SK-N-SH treated with all-trans-retinoic acid at 6 μM for 48 hours (cell line): ENCODE results near the gene VSIR.

Source experiments
- GLIS3 ChIP-seq: fragments of 250-450 bp; sonication (Bioruptor Pico); IDR thresholded peaks from 2 replicates; pipeline ENCODE4 v1.5.0; 2020; ENCODE audit warnings: mild to moderate bottlenecking, moderate library complexity
- OSR1 ChIP-seq: fragments of 250-450 bp; sonication (Bioruptor Pico); IDR thresholded peaks from 2 replicates; pipeline ENCODE4 v1.8.0; 2022; ENCODE audit warnings: moderate library complexity, mild to moderate bottlenecking, inconsistent platforms
- PATZ1 ChIP-seq: fragments of 250-450 bp; sonication (Bioruptor Pico); IDR thresholded peaks from 2 replicates; pipeline ENCODE4 v1.8.0; 2020; ENCODE audit warnings: mild to moderate bottlenecking, moderate library complexity, borderline replicate concordance
- PPARA ChIP-seq: fragments of 250-450 bp; sonication (Bioruptor Pico); IDR thresholded peaks from 2 replicates; pipeline ENCODE4 v1.5.0; 2020; ENCODE audit warnings: mild to moderate bottlenecking, borderline replicate concordance
- RARB ChIP-seq: fragments of 250-450 bp; sonication (Bioruptor Pico); IDR thresholded peaks from 2 replicates; pipeline ENCODE4 v1.8.0; 2021; ENCODE audit warnings: mild to moderate bottlenecking, moderate library complexity
- TOX ChIP-seq: fragments of 250-450 bp; sonication (Bioruptor Pico); IDR thresholded peaks from 2 replicates; pipeline ENCODE4 v1.8.0; 2021; ENCODE audit warnings: mild to moderate bottlenecking, moderate library complexity, borderline replicate concordance
- ZC3H10 ChIP-seq: fragments of 250-450 bp; sonication (Bioruptor Pico); IDR thresholded peaks from 2 replicates; pipeline ENCODE4 v1.5.1; 2021; ENCODE audit warnings: mild to moderate bottlenecking, moderate library complexity
- ZNF70 ChIP-seq: fragments of 450-650 bp; formaldehyde crosslinking; IDR thresholded peaks from 2 replicates; pipeline ENCODE4 v1.5.0; 2020; ENCODE audit warnings: mild to moderate bottlenecking, moderate library complexity
- TF ChIP-seq, protein P1 (sequence below): fragments of 250-450 bp; sonication (Bioruptor Pico); IDR thresholded peaks from 2 replicates; pipeline ENCODE4 v1.5.1; 2020; ENCODE audit warnings: low read depth, mild to moderate bottlenecking, moderate library complexity

DNA sequence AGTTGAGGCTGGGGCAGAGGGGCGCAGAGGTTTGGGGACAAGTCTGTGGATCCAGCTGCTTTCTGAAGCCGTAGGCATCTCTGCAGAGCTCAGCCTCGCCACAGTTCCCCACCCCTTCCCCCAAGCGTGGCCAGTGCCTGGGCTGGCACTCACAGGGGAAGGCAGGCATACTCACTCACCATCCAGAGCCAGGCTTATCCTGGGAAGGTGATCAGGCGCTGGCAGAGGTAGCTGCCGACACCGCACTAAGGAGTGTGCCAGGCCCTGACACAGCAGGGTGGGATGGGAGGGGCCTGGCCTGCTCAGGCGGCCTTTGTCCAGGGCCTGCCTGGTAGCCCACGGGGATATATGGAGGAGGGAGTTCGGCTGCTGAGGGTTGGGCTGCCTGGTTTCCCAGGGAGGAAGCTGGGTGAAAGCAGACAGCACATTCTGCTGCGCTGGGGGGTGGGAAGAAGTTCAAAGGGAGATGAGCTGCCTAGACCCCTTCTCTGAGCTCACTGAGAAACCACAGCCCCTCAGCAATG is 15.9 kb downstream of the VSIR start:
- TF ChIP-seq, protein P1, sequence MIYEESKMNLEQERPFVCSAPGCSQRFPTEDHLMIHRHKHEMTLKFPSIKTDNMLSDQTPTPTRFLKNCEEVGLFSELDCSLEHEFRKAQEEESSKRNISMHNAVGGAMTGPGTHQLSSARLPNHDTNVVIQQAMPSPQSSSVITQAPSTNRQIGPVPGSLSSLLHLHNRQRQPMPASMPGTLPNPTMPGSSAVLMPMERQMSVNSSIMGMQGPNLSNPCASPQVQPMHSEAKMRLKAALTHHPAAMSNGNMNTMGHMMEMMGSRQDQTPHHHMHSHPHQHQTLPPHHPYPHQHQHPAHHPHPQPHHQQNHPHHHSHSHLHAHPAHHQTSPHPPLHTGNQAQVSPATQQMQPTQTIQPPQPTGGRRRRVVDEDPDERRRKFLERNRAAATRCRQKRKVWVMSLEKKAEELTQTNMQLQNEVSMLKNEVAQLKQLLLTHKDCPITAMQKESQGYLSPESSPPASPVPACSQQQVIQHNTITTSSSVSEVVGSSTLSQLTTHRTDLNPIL (CRISPR knock-in tag): no peak
- TF ChIP-seq GLIS3 (CRISPR knock-in tag) (no peak), PATZ1 (CRISPR knock-in tag) (no peak), PPARA (CRISPR knock-in tag) (no peak), ZC3H10 (CRISPR knock-in tag) (no peak), RARB (no peak), TOX (CRISPR knock-in tag) (no peak), ZNF70 (CRISPR knock-in tag) (no peak), OSR1 (no peak)
